BE2C (cell line): ENCODE results near the gene CRIP3.

Experiments used
- DNase-seq: peaks from one replicate; pipeline ENCODE4 v3.0.0-alpha.2; 2020
- H3K27me3 ChIP-seq: fragments of 250-450 bp; sonication (Bioruptor Pico); 2 replicates; pipeline ENCODE4 v1.5.1; 2020; ENCODE audit warnings: mild to moderate bottlenecking
- H3K36me3 ChIP-seq: fragments of 250-450 bp; sonication (Bioruptor Pico); 2 replicates; pipeline ENCODE4 v1.5.1; 2020; ENCODE audit warnings: mild to moderate bottlenecking
- H3K4me1 ChIP-seq: fragments of 250-450 bp; sonication (Bioruptor Pico); 2 replicates; pipeline ENCODE4 v1.5.1; 2020
- H3K4me3 ChIP-seq: 2 replicates; pipeline ENCODE4 v1.5.1; 2011; ENCODE audit warnings: low read depth, low read length
- H3K9me3 ChIP-seq: fragments of 250-450 bp; sonication (Bioruptor Pico); 2 replicates; pipeline ENCODE4 v1.5.1; 2020
- CTCF ChIP-seq: IDR thresholded peaks from 2 replicates; pipeline ENCODE4 v1.5.1; 2012; ENCODE audit warnings: mild to moderate bottlenecking, low read depth, low read length

CRIP3 gene

GRCh38 chr6:43258807-43259686 is 49.6 kb downstream of the CRIP3 start:
- H3K4me3 ChIP-seq = no peak overlapping the region
- no peak for TF ChIP-seq CTCF
- H3K9me3 ChIP-seq = no peaks in the 10 kb centered on the region
- no peaks in the 10 kb centered on the region for H3K36me3 ChIP-seq
- DNase-seq = no peak
- H3K4me1 ChIP-seq = no peaks in the 10 kb centered on the region
- H3K27me3 ChIP-seq = no peaks in the 10 kb centered on the region

- Histone ChIP-seq H3K36me3 (no peaks in the 10 kb centered on the region), H3K4me1 (no peaks in the 10 kb centered on the region), H3K9me3 (no peaks in the 10 kb centered on the region), H3K27me3 (no peaks in the 10 kb centered on the region), H3K4me3 (no peak overlapping the region)
- no peak for TF ChIP-seq CTCF
- no peak for DNase-seq
These were observed 50.4 kb downstream of the CRIP3 start for GRCh38 chr6:43258180-43258579.

GRCh38 chr6:43257367-43258145 is 51.1 kb downstream of the CRIP3 start:
- Histone ChIP-seq H3K36me3 (no peaks in the 10 kb centered on the region), H3K27me3 (no peaks in the 10 kb centered on the region), H3K4me3 (no peak overlapping the region), H3K4me1 (no peaks in the 10 kb centered on the region), H3K9me3 (no peaks in the 10 kb centered on the region)
- no peak for DNase-seq
- no peak for TF ChIP-seq CTCF

GRCh38 chr6:43256670-43257366 is 51.8 kb downstream of the CRIP3 start:
- TF ChIP-seq CTCF = no peak
- Histone ChIP-seq H3K4me1 (peaks cover 5% of the 10 kb centered on the region; the same call in 1 of the 2 replicates), H3K27me3 (no peaks in the 10 kb centered on the region), H3K4me3 (no peak overlapping the region), H3K9me3 (no peaks in the 10 kb centered on the region), H3K36me3 (no peaks in the 10 kb centered on the region)
- no peak for DNase-seq
